ENCODE data around the gene POC5. TPM values are rescaled to one million over a fixed set of nuclear protein-coding genes. Genes with fewer than 3 reads are reported as not detected.

Gene POC5
- total RNA-seq, result 10 to 100 TPM; 10.7 to 10.9 TPM
- 10 to 100 TPM; 18.0 to 24.7 (median 20.0) TPM for polyA plus RNA-seq (ENCODE audit: insufficient read length in 6 of 6)
- long read RNA-seq, donor 1, partial matches to known transcripts, result 0 of 5 reads
- long read RNA-seq, donor 1, other reads (novel, unspliced or antisense), result 0 of 5 reads
- long read RNA-seq, donor 2, partial matches to known transcripts, result 0 of 4 reads
- long read RNA-seq, donor 2, other reads (novel, unspliced or antisense), result 0 of 4 reads
- long read RNA-seq, donor 3, partial matches to known transcripts, result 0 of 2 reads
- long read RNA-seq, donor 3, other reads (novel, unspliced or antisense), result 0 of 2 reads
- long read RNA-seq, donor 4, partial matches to known transcripts, result 0 of 1 reads
- long read RNA-seq, donor 4, other reads (novel, unspliced or antisense), result 1 of 1 reads
- long read RNA-seq, donor 5, partial matches to known transcripts, result 0 of 4 reads
- long read RNA-seq, donor 5, other reads (novel, unspliced or antisense), result 0 of 4 reads
- long read RNA-seq, donor 6, partial matches to known transcripts, result 0 of 2 reads
- long read RNA-seq, donor 6, other reads (novel, unspliced or antisense), result 0 of 2 reads
- long read RNA-seq, donor 7, partial matches to known transcripts, result 0 of 1 reads
- long read RNA-seq, donor 7, other reads (novel, unspliced or antisense), result 0 of 1 reads
- long read RNA-seq, donor 8, partial matches to known transcripts, result 7 of 9 reads
- long read RNA-seq, donor 8, other reads (novel, unspliced or antisense), result 0 of 9 reads
- long read RNA-seq, donor 9, result 0 reads
- long read RNA-seq, donor 10, partial matches to known transcripts, result 2 of 3 reads
- long read RNA-seq, donor 10, other reads (novel, unspliced or antisense), result 1 of 3 reads
- long read RNA-seq, donor 11, partial matches to known transcripts, result 0 of 2 reads
- long read RNA-seq, donor 11, other reads (novel, unspliced or antisense), result 0 of 2 reads
- long read RNA-seq, donor 12, result 0 reads

- Histone ChIP-seq H3K9me3 (no peaks in the 10 kb centered on the region), H3K4me1 (peaks cover 4 to 12% of the 10 kb centered on the region in 2 donors), H3K27me3 (no peaks in the 10 kb centered on the region), H3K4me3 (peak within 1 kb of the TSS; percentile 66 to 84), H3K36me3 (no peaks in the 10 kb centered on the region), H3K27ac (peak within 1 kb of the TSS; percentile 89 to 97)
- TF ChIP-seq, protein P1, sequence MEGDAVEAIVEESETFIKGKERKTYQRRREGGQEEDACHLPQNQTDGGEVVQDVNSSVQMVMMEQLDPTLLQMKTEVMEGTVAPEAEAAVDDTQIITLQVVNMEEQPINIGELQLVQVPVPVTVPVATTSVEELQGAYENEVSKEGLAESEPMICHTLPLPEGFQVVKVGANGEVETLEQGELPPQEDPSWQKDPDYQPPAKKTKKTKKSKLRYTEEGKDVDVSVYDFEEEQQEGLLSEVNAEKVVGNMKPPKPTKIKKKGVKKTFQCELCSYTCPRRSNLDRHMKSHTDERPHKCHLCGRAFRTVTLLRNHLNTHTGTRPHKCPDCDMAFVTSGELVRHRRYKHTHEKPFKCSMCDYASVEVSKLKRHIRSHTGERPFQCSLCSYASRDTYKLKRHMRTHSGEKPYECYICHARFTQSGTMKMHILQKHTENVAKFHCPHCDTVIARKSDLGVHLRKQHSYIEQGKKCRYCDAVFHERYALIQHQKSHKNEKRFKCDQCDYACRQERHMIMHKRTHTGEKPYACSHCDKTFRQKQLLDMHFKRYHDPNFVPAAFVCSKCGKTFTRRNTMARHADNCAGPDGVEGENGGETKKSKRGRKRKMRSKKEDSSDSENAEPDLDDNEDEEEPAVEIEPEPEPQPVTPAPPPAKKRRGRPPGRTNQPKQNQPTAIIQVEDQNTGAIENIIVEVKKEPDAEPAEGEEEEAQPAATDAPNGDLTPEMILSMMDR (IDR thresholded peaks at IDR 0.05), result no peak
- ATAC-seq (peak; percentile 98), DNase-seq (peak; percentile 90 to 96 (median 94))
- intact Hi-C loops (cut with DNase I), result no loop called here
These were observed at the start of gene POC5 for GRCh38 chr5:75717082-75717922. Gene POC5 (minus strand): TSS chr5:75717437. CDS start chr5:75712937, 4,500 bp downstream.

DNA sequence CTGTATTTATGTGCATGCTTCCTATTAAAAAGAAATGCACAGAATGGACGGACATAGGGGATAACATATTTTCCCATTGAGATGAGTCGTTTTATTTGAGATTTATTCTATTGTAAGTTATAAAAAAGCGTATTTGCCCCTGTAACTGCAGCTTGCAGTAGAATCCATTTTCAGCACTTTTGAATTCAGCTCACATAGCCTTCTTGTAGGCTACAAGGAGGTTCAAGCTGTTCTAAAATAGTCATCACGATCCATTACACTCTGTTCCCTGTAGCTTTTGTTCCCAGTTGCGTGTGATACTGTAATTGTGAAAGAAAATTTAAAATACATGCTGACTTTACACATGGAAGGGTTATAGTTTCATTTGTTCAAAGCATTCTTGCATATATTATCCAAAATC lies 40.9 kb upstream of the POC5 start:
- Histone ChIP-seq H3K4me1 (no peaks in the 10 kb centered on the region), H3K36me3 (no peaks in the 10 kb centered on the region), H3K4me3 (no peak overlapping the region), H3K27ac (no peak overlapping the region), H3K27me3 (peaks cover 0 to 10% of the 10 kb centered on the region in 2 donors), H3K9me3 (no peaks in the 10 kb centered on the region)
- ATAC-seq (no peak), DNase-seq (no peak)
- TF ChIP-seq, protein P1 (IDR thresholded peaks at IDR 0.05), result no peak
- intact Hi-C loops (cut with DNase I), result no loop called here

DNA sequence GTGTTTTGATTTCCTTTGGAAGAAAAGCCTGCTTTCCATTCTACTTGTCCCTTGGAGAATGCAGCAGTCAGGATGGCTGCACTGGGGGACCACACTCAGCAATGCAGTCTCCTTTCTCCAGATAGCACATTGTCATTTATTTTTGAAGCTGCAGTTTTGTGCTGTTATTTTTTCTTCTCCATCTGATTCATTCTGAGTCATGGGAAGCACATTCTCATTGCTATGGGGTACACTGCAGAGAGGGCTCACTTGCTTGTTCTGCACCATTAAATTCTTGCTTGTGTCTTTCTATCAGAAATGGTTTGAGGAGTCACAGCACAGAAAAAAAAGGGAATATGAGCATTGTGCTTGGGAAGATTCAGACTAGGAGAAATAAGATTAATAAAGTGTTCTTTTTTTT lies 39.7 kb upstream of the POC5 start:
- ATAC-seq (no peak), DNase-seq (no peak)
- Histone ChIP-seq H3K4me1 (no peaks in the 10 kb centered on the region), H3K9me3 (no peaks in the 10 kb centered on the region), H3K27me3 (peaks cover 0 to 10% of the 10 kb centered on the region in 2 donors), H3K36me3 (no peaks in the 10 kb centered on the region), H3K27ac (no peak overlapping the region), H3K4me3 (no peak overlapping the region)
- intact Hi-C loops (cut with DNase I), result no loop called here
- TF ChIP-seq, protein P1 (IDR thresholded peaks at IDR 0.05), result no peak

- Histone ChIP-seq H3K27ac (no peak overlapping the region), H3K4me1 (no peaks in the 10 kb centered on the region), H3K36me3 (no peaks in the 10 kb centered on the region), H3K9me3 (no peaks in the 10 kb centered on the region), H3K27me3 (peaks cover 0 to 10% of the 10 kb centered on the region in 2 donors), H3K4me3 (no peak overlapping the region)
- DNase-seq (no peak), ATAC-seq (no peak)
- TF ChIP-seq, protein P1 (IDR thresholded peaks at IDR 0.05), result no peak
- intact Hi-C loops (cut with DNase I), result no loop called here
These were observed 39.0 kb upstream of the POC5 start for GRCh38 chr5:75756211-75756610.

Data from left lung (tissue), 14 donors.